ENCODE data around the gene RPL7A.

Gene RPL7A

GRCh38 chr9:133348718-133349573 lies 928 bp downstream of the RPL7A start:
- no peak for DNase-seq (ENCODE audit: low read depth)

DNA sequence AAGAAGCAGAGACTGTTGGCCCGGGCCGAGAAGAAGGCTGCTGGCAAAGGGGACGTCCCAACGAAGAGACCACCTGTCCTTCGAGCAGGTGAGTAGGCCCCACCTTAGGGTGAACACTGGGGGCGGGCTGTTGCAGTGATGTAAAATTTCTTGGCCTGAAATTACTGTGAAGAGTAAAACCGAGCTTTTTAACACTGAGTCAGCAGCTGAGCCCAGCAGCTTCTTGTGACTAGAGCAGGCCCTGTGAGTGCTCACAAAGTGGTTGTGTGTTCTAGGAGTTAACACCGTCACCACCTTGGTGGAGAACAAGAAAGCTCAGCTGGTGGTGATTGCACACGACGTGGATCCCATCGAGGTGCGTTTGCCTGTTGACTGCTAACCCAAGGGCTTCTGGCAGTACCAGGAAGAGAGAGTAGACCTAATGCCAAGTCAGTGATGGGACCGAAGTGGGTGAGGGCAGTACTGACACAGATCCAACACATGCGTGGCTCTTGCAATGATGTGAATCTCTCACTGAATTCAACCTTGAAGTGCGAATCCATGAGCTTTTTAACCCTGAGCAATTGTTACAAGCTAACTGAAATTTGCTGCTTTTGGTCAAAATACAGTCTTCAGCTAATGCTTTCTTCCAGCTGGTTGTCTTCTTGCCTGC lies 2.1 kb downstream of the RPL7A start:
- no peak for DNase-seq (ENCODE audit: low read depth)

DNA sequence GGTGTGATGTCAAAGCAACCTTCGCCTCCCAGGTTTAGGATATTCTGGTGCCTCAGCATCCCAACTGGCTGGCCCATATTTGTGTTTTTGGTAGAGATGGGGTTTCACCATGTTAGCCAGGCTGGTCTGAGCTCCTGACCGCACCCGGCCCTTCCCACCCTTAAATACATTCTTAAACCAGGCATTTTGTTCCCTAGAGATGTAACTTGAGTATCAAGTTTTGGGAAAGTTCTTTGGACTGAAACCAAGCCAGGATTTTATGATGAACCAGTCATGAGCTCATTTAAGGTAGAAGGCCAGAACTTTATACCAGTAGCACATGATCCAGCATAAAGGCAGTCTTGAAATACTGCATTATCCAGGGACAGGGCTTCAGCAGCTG lies 3.5 kb downstream of the RPL7A start:
- no peak for DNase-seq (ENCODE audit: low read depth)

DNA sequence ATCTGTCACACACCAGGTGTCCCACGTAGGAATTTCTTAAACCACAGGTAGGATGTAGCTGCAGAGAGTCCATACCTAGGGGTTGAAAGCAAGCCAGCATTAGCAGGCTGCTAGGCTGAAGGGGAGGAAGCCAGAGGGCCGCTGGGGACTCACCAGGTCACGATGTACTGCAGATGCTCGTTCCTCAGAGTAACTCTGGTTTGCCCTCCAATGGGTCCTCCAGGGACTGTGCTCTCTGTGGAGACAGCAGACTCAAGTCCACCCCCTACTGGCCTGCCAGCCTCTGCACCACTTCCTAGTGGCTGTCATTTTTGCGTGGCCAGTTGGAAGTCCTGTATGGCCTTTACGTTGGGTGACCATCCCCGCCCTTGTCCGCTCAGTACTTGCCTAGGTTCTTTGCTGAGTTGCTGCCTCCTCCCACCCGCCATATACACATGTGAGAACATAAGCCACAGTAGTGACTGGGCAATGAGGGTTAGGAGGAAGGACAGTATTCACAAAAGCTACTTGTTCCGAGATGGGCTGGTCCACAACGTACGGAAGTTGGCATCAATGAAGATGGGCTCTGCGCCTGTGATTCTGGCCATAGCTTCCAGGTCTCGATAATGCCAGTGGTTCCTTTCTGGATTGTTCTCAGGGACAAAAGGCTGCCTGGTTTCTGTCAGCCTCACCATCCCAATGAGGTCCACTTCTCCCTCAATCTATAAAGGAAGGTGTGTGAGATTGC lies 4.1 kb downstream of the RPL7A start:
- DNase-seq (ENCODE audit: low read depth) = no peak

- no peak for DNase-seq (ENCODE audit: low read depth)
Measured at GRCh38 chr9:133352635-133353340, 4.8 kb downstream of the RPL7A start.

DNA sequence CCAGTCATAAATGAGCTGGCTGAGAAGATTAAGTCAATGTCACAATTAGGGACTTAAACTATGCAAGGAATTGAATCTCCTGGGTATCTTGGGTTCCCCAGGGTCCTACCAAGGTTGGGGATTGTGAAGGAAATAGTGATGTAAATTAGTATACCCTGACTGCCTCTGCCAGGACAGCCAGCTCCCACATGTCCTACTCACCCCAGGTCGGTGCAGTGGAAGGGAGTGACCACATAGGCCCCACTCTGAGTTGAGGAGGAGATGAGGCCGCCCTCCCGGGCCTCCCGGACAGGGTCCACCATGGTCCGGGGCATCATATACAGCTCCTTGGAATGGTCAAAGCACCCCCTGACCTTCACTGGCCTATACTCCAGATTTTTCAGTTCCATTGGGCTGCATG lies 5.5 kb downstream of the RPL7A start:
- no peak for DNase-seq (ENCODE audit: low read depth)

DNA sequence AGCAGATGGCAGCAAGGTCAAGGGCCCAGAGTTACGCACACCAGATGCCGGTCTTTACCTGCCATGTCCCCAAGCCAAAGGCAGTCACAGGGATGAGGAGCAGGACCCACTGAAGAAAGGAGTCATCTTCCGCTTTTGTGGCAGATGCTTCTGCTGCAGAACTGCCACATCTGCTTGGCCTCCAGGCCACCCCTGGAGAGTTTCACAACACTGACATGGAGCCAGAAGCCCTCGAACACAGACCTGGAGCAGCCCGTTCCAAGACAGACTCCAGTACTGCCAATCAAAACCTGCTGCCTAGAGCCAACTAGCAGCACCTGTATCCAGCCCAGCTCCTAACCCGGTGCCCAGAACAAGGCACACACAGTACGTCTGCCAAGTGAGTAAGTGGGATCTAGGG lies 6.7 kb downstream of the RPL7A start:
- no peak for DNase-seq (ENCODE audit: low read depth)

DNA sequence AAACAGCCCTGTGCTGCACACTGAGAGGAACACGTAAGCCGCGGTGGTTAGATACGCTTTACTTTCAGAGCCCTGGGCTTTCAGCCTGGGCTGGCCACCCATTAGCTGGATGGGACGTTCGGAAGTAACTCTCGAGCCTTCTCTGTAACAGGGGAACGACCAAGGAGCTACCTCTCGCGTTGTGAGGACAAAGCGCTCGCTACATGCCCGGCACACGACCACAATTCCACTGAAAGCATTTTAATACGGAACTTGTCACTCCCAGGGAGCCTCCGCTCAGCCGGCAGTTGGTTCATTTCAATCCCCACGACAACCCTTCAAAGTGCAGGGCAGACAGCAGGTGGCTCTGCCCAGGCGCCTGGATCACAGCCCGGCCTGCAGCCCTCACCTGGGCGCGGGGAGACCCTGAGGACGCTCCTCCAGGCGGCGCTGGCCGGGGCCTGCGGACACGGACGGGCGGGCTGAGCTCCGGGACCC lies 7.9 kb downstream of the RPL7A start:
- no peak for DNase-seq (ENCODE audit: low read depth)

- DNase-seq (ENCODE audit: low read depth) = no peak
Measured at GRCh38 chr9:133356391-133357091, 8.5 kb downstream of the RPL7A start, which contains the start of the genes SURF1 and SURF2. TSS of gene SURF1 (minus strand) at chr9:133356487. CDS start at chr9:133356453, 34 bp downstream. TSS of gene SURF2 (plus strand) at chr9:133356550. CDS start at chr9:133356593, 43 bp downstream.

GRCh38 chr9:133357656-133358055 lies 9.6 kb downstream of the RPL7A start:
- no peak for DNase-seq (ENCODE audit: low read depth)

GRCh38 chr9:133359399-133360175 lies 11.6 kb downstream of the RPL7A start:
- no peak for DNase-seq (ENCODE audit: low read depth)

DNA sequence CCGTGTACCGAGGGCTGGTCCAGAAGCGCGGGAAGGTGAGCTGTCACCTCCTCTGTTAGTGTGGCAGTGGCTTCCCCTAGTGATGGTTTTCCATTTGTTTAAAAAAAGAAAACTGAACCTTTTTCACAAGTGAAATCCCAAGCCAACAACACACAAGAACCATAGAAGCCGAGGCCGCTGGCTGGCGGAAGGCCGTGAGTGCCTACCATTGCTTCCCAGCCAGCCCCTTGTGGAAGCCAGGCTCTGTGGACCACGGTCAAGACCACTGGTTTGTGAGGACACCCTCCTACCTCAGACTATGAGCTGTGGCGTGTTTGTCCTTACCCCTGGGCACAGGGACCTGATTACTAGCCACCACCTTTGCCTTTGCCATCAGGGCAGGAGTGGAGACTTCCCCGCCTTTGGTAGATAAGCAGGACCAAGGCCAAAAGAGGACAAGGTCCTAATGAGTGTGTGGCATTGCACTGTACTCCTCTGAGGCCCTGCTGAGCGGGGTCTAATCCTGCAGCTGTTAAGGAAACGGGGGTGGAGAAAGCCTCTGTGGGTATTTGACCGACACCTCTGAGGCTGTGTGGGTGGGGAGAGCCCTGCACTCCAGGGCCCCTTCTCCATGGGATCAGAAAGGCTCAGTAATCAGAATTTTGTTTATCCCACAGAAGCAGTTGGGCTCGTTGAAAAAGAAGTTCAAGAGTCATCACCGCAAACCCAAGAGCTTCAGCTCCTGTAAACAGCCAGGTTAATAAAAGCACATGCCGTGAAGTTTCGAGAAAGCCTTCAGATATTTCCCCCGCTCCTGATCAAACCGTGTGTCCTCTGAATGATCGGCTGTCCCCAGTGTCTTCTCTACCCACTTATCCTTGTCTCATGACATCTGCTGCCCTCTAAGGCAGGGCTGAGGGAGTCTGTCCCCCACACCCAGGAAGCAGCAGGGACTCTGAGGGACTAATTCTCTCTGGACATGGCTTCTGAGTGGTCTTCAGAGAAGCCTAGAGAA lies 12.7 kb downstream of the RPL7A start:
- no peak for DNase-seq (ENCODE audit: low read depth)

GRCh38 chr9:133361507-133362092 lies 13.6 kb downstream of the RPL7A start:
- no peak for DNase-seq (ENCODE audit: low read depth)

- no peak for DNase-seq (ENCODE audit: low read depth)
Measured at GRCh38 chr9:133362359-133363044, 14.5 kb downstream of the RPL7A start.

- no peak for DNase-seq (ENCODE audit: low read depth)
Measured at GRCh38 chr9:133366435-133366834, 18.4 kb downstream of the RPL7A start.

DNA sequence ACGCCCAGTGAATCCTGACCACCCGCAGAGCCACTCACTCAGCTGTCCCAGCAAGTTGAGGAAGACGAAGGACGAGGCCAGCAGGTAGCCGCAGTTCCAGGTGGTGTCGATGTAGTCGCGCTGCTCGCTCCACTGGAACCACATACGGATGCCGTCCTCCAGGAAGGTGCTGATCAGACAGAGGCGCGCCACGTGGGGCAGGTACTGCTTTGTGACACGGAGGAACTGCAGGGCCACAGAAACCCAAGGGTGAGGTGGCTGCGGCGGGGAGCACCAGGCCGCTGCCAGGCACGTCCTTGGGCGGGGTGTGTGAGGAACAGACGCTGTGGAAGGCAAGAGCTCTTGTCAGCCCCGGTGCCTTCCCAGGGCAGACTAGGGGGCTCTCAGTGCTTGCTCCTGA lies 19.2 kb downstream of the RPL7A start:
- DNase-seq (ENCODE audit: low read depth) = no peak

DNA sequence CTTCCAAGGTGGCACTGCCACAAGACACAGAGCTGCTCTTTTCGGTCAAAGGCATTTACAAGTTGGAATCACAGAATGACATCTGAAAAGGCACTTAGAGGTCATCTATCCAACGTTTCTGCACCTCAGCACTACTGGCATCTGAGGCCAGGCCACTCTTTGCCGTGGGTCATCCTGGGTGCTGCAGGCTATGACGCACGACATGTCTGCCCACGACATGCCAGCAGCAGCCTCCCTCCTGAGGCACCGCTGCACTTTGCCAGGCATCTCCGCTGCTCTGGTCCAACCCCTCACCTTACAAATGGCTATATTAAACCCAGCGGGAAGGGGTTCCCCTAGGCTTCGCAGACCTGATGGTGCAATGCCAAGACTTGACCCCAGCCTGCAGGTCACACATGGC lies 19.8 kb downstream of the RPL7A start:
- DNase-seq (ENCODE audit: low read depth) = no peak

DNA sequence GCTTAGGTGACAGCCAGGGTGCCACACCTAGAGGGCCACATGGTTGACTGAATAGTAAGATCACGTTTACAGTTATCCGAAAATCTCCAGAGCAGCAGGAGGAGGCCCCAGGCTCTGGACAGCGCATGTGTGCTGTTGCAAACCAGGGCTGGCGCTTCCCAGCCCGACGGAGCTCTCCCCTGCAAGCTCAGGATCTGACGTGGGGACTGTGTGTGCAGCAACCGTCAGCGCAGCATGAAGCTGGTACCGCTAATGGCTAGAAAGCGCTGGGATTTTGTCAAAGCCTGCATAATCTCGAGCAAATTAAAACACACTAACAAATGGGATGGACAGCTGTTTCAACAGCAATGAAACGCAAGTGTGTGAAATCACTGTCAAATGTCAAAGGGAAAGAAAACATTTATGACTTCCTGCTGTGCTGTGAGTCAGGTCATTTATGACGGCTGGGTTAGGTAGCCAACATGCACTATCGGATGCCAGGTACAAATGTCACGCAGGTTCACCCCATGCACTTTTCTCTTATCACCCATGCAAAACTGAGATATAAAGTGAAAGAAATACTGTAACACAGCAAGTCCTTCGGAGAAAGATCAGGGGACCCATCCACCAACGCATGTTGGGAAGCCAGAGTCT lies 20.3 kb downstream of the RPL7A start:
- no peak for DNase-seq (ENCODE audit: low read depth)
